ENCODE results near the gene CALHM3.

DNA sequence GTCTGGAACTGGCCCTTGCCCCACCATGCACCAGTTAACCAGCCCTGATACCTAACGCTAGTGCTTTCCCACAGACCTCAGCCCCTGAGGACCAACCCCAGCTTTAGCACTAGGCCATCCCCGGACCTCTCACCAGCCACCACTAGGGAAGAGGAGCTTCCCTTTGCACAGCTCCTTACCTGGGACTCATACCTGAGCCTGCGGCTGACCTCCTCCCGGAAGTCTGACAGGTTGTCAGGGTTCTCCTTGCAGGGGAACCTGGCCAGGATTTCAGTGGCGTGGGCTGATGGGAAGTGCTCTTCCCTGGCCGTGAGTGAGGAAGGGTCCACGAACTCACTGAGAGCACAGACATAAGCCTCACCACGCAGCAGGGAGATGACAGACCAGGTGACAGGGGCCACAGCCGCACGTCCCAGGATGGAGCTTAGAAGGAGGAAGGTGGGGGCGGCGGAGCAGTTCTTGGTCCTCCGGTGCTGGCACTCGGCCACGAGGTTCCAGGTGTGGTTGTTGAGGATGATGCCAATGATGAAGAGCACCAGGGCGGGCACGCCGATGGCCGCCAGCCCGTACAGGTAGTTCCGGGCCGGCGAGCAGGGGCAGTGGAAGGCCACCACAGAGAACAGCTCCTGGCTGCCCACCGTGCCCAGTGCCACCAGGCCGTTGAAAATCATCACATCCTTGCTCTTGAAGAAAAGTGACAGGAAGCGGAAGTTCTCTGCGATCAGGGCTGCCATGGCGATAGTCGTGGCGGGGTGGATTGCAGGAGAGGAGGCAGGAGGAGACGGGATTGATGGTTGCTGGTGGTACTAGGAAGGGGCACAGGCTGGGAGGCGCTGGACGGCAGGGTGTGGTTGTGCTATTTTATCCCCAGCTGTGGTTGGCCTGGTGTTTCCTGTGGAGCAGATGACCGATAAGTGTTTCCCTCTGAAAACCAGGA lies 29.6 kb downstream of the CALHM3 start:
- TF ChIP-seq POLR2A (IDR thresholded peaks at IDR 0.05; ENCODE audit: low read length) (no peak), GATA1 (IDR thresholded peaks at IDR 0.05; ENCODE audit: low read depth, low read length) (no peak)
